CD8-positive, alpha-beta memory T cell (primary cell): ENCODE data around the gene TADA1. TPM values are rescaled to one million over a fixed set of nuclear protein-coding genes. Genes with fewer than 3 reads are reported as not detected.

Source experiments
- CTCF ChIA-PET: fragments of 350-600 bp; sonication (Branson Sonifier 250); formaldehyde crosslinking; loops from one replicate; lab custom pipeline; 2021; ENCODE audit warnings: antibody characterized with exemption; lab: Charles Lee
- POLR2A ChIA-PET: fragments of 350-600 bp; sonication (Branson Sonifier 250); formaldehyde crosslinking; loops from one replicate; lab custom pipeline; 2021; ENCODE audit warnings: antibody characterized with exemption; lab: Charles Lee
- DNase-seq, 5 donors: peaks; one replicate each; pipeline versions ENCODE4 v3.0.0 to v3.0.0-alpha.2; 2020 to 2022; ENCODE audit warnings: mixed read lengths in 1 of 5
- H3K27ac ChIP-seq: one replicate; pipeline ENCODE4 v1.7.0; 2013; ENCODE audit warnings: low read depth, mild to moderate bottlenecking, low read length, moderate library complexity
- H3K27me3 ChIP-seq: 2 replicates; pipeline ENCODE4 v1.7.0; 2013; ENCODE audit warnings: low read length, mild to moderate bottlenecking; ENCODE audit not compliant: insufficient read depth, poor library complexity, severe bottlenecking
- H3K36me3 ChIP-seq: 2 replicates; pipeline ENCODE4 v1.7.0; 2013; ENCODE audit warnings: mild to moderate bottlenecking, low read length, moderate library complexity; ENCODE audit not compliant: insufficient read depth
- H3K4me1 ChIP-seq: 2 replicates; pipeline ENCODE4 v1.7.0; 2013; ENCODE audit warnings: mild to moderate bottlenecking, low read length, moderate library complexity; ENCODE audit not compliant: insufficient read depth
- H3K4me3 ChIP-seq: 2 replicates; pipeline ENCODE4 v1.7.0; 2013; ENCODE audit warnings: mild to moderate bottlenecking, low read length
- H3K9me3 ChIP-seq: 2 replicates; pipeline ENCODE4 v1.7.0; 2013; ENCODE audit warnings: mild to moderate bottlenecking, low read length
- H3K27ac Mint-ChIP-seq, 8 donors: one replicate each; pipeline ENCODE4 v1.8.0; 2020 to 2021; ENCODE audit warnings: mixed read lengths in 8 of 8, mild to moderate bottlenecking in 6 of 8, inconsistent platforms in 3 of 8, moderate library complexity in 3 of 8
- H3K27me3 Mint-ChIP-seq, 2 donors: one replicate each; pipeline ENCODE4 v1.8.0; 2020 to 2021; ENCODE audit warnings: mixed read lengths in 2 of 2, mild to moderate bottlenecking in 1 of 2, moderate library complexity in 1 of 2
- H3K36me3 Mint-ChIP-seq, 3 donors: one replicate each; pipeline ENCODE4 v1.8.0; 2020 to 2021; ENCODE audit warnings: mixed read lengths in 3 of 3, inconsistent platforms in 1 of 3, mild to moderate bottlenecking in 1 of 3
- H3K4me1 Mint-ChIP-seq, 3 donors: one replicate each; pipeline ENCODE4 v1.8.0; 2020 to 2021; ENCODE audit warnings: mixed read lengths in 3 of 3, inconsistent platforms in 1 of 3, mild to moderate bottlenecking in 1 of 3
- H3K4me3 Mint-ChIP-seq, 7 donors: one replicate each; pipeline ENCODE4 v1.8.0; 2020 to 2021; ENCODE audit warnings: mixed read lengths in 7 of 7, mild to moderate bottlenecking in 6 of 7, moderate library complexity in 4 of 7, inconsistent platforms in 2 of 7
- H3K9me3 Mint-ChIP-seq, 5 donors: one replicate each; pipeline ENCODE4 v1.8.0; 2020 to 2022; ENCODE audit warnings: mixed read lengths in 5 of 5, mild to moderate bottlenecking in 3 of 5, moderate library complexity in 2 of 5, inconsistent platforms in 1 of 5
- polyA plus RNA-seq: library from polyadenylated mRNA; unstranded; fragments of 300-500 nt; fragmentation: Illumina TruSeq; gene quantifications from one replicate; pipeline ENCODE4 v1.2.3, GENCODE V29; 2021
- total RNA-seq, 2 experiments: library from RNA; stranded (reverse); gene quantifications; one replicate each; pipeline ENCODE4 v1.2.3, GENCODE V29; 2021

TADA1 gene
- total and polyA plus RNA-seq, 3 experiments from 2014 or later = 13.2 to 18.6 (median 18.5) TPM

DNA sequence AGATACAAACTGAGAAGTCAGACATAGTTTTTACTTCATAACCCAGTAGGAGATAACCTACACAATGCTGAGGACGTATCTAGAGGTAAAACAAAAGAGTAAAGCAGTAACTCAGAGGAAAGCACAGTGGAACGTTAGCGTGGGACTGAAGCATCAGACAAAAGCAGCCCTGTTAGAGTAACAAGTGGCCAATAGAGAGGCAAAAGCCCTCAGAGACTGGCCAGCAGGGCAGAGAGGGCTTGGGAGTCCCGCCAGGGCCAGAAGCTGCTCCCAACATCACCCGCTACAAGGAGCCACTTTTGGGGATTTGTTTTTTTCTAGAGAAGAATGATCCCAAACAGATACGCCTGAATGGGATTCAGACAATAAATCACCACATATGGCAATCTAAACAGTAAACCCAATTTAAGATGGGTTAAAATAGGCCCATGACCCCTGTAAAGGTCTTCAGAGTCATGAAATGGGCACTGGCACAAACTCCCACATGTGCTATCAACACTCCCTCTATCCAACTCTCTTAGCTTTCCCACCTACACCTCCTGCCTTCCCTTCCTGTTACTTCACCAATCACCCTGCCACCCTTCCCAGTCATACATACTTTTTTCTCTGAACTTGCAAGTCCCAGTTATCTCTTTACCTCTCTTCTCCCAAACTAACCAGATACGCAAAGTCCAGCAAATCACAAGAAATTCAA is 17.2 kb downstream of the TADA1 start:
- peaks cover 31% of the 10 kb centered on the region for H3K36me3 ChIP-seq
- peaks cover 0 to 84% (median 18%) of the 10 kb centered on the region in 3 donors for H3K36me3 Mint-ChIP-seq
- no peaks in the 10 kb centered on the region for H3K9me3 Mint-ChIP-seq
- peaks cover 4 to 17% (median 12%) of the 10 kb centered on the region in 3 donors for H3K4me1 Mint-ChIP-seq
- H3K4me3 Mint-ChIP-seq = no peak overlapping the region
- CTCF ChIA-PET = interaction anchor here (1.6 to 2.0 kb wide), 2 partner anchors 10 to 17 kb away, joined by 5 to 7 read pairs; partner anchors contain the start of gene TADA1
- POLR2A ChIA-PET = no interaction called here
- H3K27me3 ChIP-seq = no peaks in the 10 kb centered on the region
- peak overlapping the region in 5 of 8 donors; percentile 6 to 83 (median 30) for H3K27ac Mint-ChIP-seq
- no peak for DNase-seq
- no peaks in the 10 kb centered on the region for H3K9me3 ChIP-seq
- no peak overlapping the region for H3K27ac ChIP-seq
- no peaks in the 10 kb centered on the region for H3K27me3 Mint-ChIP-seq
- H3K4me3 ChIP-seq = no peak overlapping the region
- H3K4me1 ChIP-seq = no peaks in the 10 kb centered on the region

DNA sequence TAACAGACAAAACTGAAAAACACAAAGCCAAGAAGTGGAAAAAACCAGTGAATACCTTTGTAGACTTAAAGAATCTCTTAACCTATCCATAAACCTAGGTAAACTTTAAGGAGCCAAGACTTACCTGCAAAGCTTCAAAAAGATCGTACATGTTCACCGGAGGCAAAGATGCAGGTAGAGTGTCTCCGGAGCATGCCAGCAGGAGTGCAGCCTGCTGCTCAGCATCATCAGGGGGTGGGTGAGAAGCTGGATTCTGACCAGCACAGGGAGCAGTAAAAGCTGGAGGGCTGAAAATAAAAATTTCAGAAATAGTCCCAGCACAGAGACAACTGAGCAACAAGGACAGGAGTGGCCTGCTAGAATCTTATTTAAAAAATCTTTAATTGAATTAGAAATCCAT is 18.1 kb downstream of the TADA1 start:
- Mint-ChIP-seq H3K4me1 (peaks cover 10 to 25% (median 13%) of the 10 kb centered on the region in 3 donors), H3K9me3 (no peaks in the 10 kb centered on the region), H3K36me3 (peaks cover 0 to 86% (median 17%) of the 10 kb centered on the region in 3 donors), H3K4me3 (no peak overlapping the region), H3K27me3 (no peaks in the 10 kb centered on the region), H3K27ac (peak overlapping the region in 2 of 8 donors; percentile 12 to 23)
- H3K27ac ChIP-seq = no peak overlapping the region
- no peak overlapping the region for H3K4me3 ChIP-seq
- H3K36me3 ChIP-seq = peaks cover 23% of the 10 kb centered on the region
- DNase-seq = no peak
- H3K9me3 ChIP-seq = no peaks in the 10 kb centered on the region
- ChIA-PET POLR2A (no interaction called here), CTCF (interaction anchor here (1.6 to 2.0 kb wide), 2 partner anchors 11 to 18 kb away, joined by 5 to 7 read pairs; partner anchors contain the start of gene TADA1)
- no peaks in the 10 kb centered on the region for H3K27me3 ChIP-seq
- no peaks in the 10 kb centered on the region for H3K4me1 ChIP-seq

DNA sequence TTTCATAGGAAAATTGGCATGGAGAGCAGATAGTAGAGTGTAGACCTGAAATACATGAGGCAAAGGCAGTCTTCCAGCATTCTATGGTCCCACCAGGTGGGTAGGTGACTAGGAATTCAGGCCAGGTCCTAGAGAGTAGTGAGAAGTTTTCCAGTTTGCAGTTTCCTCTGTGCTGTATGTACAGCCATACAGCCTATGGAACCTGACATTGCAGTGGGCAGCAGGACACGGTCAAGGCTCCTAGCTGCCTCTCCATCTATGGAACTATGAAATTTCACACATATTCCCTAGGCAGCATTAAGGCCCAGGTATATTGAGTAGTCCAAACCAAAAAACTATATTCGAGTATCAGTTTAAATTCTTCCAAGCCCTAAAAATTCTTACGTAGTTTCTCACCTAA is 20.5 kb downstream of the TADA1 start:
- Histone ChIP-seq H3K4me1 (no peaks in the 10 kb centered on the region), H3K4me3 (no peak overlapping the region), H3K36me3 (peaks cover 18% of the 10 kb centered on the region), H3K27me3 (no peaks in the 10 kb centered on the region), H3K27ac (no peak overlapping the region), H3K9me3 (no peaks in the 10 kb centered on the region)
- Mint-ChIP-seq H3K27ac (peak overlapping the region in 3 of 8 donors; percentile 49 to 74 (median 56)), H3K36me3 (peaks cover 6 to 88% (median 21%) of the 10 kb centered on the region in 3 donors), H3K27me3 (no peaks in the 10 kb centered on the region), H3K4me1 (peaks cover 19 to 41% (median 34%) of the 10 kb centered on the region in 3 donors), H3K4me3 (no peak overlapping the region), H3K9me3 (no peaks in the 10 kb centered on the region)
- POLR2A ChIA-PET = no interaction called here
- CTCF ChIA-PET = no interaction called here
- DNase-seq = no peak

DNA sequence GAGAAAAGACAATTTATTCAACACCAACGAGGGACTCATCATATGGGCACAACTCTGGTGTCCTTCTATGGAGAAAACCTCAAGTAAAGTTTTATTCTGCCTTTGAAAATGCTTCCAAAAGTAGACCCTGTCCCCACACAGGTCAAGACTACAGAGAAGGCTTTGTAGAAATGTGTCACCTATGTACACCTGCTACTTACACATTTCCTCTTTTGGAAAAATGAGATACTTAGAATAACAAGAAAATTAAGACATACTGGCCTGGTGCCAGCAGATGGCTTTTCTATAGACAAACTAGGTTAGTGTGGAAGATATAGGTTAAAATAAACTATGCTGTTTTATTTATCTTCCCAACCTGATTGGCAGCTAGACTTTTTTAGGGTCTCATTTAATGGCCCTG is 23.1 kb downstream of the TADA1 start:
- Mint-ChIP-seq H3K27ac (peak overlapping the region in 4 of 8 donors; percentile 60 to 81 (median 72)), H3K36me3 (peaks cover 6 to 94% (median 21%) of the 10 kb centered on the region in 3 donors), H3K27me3 (no peaks in the 10 kb centered on the region), H3K4me3 (no peak overlapping the region), H3K4me1 (peaks cover 19 to 47% (median 36%) of the 10 kb centered on the region in 3 donors), H3K9me3 (no peaks in the 10 kb centered on the region)
- no peaks in the 10 kb centered on the region for H3K4me1 ChIP-seq
- H3K27ac ChIP-seq = no peak overlapping the region
- DNase-seq = no peak
- H3K36me3 ChIP-seq = peaks cover 32% of the 10 kb centered on the region
- no peaks in the 10 kb centered on the region for H3K27me3 ChIP-seq
- no peak overlapping the region for H3K4me3 ChIP-seq
- H3K9me3 ChIP-seq = no peaks in the 10 kb centered on the region
- ChIA-PET CTCF (no interaction called here), POLR2A (no interaction called here)

DNA sequence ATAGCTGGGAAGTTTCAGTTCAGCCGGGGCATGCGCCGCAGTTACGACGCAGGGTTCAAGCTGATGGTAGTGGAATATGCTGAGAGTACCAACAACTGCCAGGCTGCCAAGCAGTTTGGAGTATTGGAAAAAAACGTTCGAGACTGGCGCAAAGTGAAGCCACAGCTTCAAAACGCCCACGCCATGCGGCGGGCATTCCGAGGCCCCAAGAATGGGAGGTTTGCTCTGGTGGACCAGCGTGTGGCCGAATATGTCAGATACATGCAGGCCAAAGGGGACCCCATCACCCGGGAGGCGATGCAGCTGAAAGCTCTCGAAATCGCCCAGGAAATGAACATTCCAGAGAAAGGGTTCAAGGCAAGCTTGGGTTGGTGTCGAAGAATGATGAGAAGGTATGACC is 26.9 kb downstream of the TADA1 start:
- no peak for DNase-seq
- peaks cover 6 to 99% (median 29%) of the 10 kb centered on the region in 3 donors for H3K36me3 Mint-ChIP-seq
- ChIA-PET CTCF (no interaction called here), POLR2A (no interaction called here)
- Histone ChIP-seq H3K4me3 (no peak overlapping the region), H3K36me3 (peaks cover 42% of the 10 kb centered on the region), H3K27ac (no peak overlapping the region), H3K9me3 (no peaks in the 10 kb centered on the region), H3K27me3 (no peaks in the 10 kb centered on the region), H3K4me1 (no peaks in the 10 kb centered on the region)
- no peak overlapping the region for H3K4me3 Mint-ChIP-seq
- H3K9me3 Mint-ChIP-seq = no peaks in the 10 kb centered on the region
- peaks cover 36 to 84% (median 51%) of the 10 kb centered on the region in 3 donors for H3K4me1 Mint-ChIP-seq
- H3K27me3 Mint-ChIP-seq = no peaks in the 10 kb centered on the region
- no peak overlapping the region for H3K27ac Mint-ChIP-seq

DNA sequence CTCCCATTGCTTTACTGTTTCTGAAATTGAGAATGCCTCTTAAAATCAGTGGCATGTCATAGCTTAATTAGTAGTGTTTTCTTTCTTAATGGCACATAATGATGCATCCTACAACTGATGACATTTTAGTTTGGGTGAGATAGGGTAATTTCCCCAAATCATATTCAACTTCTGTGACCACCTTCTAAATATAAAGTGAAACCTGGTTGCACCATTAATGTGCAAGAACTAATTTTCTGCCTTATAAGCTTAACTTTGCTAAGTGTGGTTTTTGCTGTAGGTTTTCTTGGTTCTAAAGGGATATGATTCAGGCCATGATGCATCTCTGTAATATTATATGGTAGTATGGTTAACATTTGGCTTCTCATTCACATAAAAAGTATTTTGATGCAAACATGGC is 27.9 kb downstream of the TADA1 start:
- H3K27ac Mint-ChIP-seq = peak overlapping the region in 3 of 8 donors; percentile 13 to 47 (median 13)
- peaks cover 36 to 84% (median 51%) of the 10 kb centered on the region in 3 donors for H3K4me1 Mint-ChIP-seq
- Histone ChIP-seq H3K27me3 (no peaks in the 10 kb centered on the region), H3K27ac (no peak overlapping the region), H3K36me3 (peaks cover 51% of the 10 kb centered on the region), H3K4me1 (no peaks in the 10 kb centered on the region), H3K4me3 (no peak overlapping the region), H3K9me3 (no peaks in the 10 kb centered on the region)
- no peaks in the 10 kb centered on the region for H3K9me3 Mint-ChIP-seq
- no peak overlapping the region for H3K4me3 Mint-ChIP-seq
- no peaks in the 10 kb centered on the region for H3K27me3 Mint-ChIP-seq
- ChIA-PET POLR2A (interaction anchor here (1.4 kb wide), 1 partner anchor 9 kb away, joined by 4 read pairs; the partner anchor contains the start of gene POGK), CTCF (no interaction called here)
- H3K36me3 Mint-ChIP-seq = peaks cover 6 to 99% (median 28%) of the 10 kb centered on the region in 3 donors
- DNase-seq = no peak

DNA sequence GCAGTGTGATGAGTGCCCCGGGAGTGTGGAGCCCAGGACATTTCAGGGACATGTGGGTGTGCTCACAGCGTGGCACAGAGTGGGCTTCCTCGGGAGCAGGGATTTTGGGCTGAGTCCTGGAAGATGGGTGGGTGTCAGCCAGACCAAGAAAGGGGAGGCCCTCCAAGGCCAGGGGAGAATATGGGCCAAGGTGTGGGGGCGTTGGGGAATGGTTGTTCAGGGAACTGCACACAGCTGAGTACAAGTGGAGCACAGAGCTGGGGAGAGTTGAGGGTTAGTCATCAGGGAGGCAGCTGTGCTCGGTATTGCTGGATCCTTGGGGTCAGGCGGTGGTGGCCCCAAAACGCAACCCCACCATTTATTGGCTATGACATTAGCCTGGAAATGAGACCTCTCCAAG is 31.3 kb downstream of the TADA1 start:
- H3K36me3 Mint-ChIP-seq = peaks cover 0 to 98% (median 22%) of the 10 kb centered on the region in 3 donors

More for the DNA sequence above, 31.3 kb downstream of the TADA1 start:
- H3K27ac ChIP-seq = no peak overlapping the region
- H3K9me3 Mint-ChIP-seq = no peaks in the 10 kb centered on the region
- H3K4me1 Mint-ChIP-seq = peaks cover 48 to 81% (median 66%) of the 10 kb centered on the region in 3 donors
- ChIA-PET CTCF (no interaction called here), POLR2A (no interaction called here)
- no peaks in the 10 kb centered on the region for H3K27me3 ChIP-seq
- no peak overlapping the region for H3K4me3 ChIP-seq
- H3K4me1 ChIP-seq = peaks cover 13% of the 10 kb centered on the region
- H3K4me3 Mint-ChIP-seq = no peak overlapping the region
- no peaks in the 10 kb centered on the region for H3K27me3 Mint-ChIP-seq
- peak overlapping the region in 7 of 8 donors; percentile 7 to 80 (median 46) for H3K27ac Mint-ChIP-seq
- no peak for DNase-seq
- H3K36me3 ChIP-seq = peaks cover 54% of the 10 kb centered on the region
- no peaks in the 10 kb centered on the region for H3K9me3 ChIP-seq
